GM23338 (cell line): ENCODE results near the gene FRMD3. TPM values are rescaled to one million over a fixed set of nuclear protein-coding genes. Genes with fewer than 3 reads are reported as not detected.

Experiments
- ATAC-seq: fragments of 200-7000 bp; cut with Tn5 transposase; 3 replicates; pipeline ENCODE4 v1.9.1; 2020
- DNase-seq: peaks from one replicate; pipeline ENCODE4 v3.0.0-alpha.2; 2015; ENCODE audit warnings: low spot score
- H2AFZ ChIP-seq: fragments of 200-600 bp; sonication (generic); 2 replicates; pipeline ENCODE4 v1.8.0; 2016; ENCODE audit warnings: antibody characterized with exemption, mild to moderate bottlenecking, moderate library complexity
- H3F3A ChIP-seq: fragments of 200-600 bp; sonication (generic); replicated peaks from 2 replicates; pipeline ENCODE4 v1.8.0; 2017; ENCODE audit warnings: antibody characterized with exemption, mixed run types, low read depth
- H3K27ac ChIP-seq: fragments of 200-600 bp; sonication (generic); 2 replicates; pipeline ENCODE4 v1.6.1; 2016; ENCODE audit warnings: low read depth
- H3K27me3 ChIP-seq: fragments of 200-600 bp; sonication (generic); 2 replicates; pipeline ENCODE4 v1.8.0; 2016; ENCODE audit warnings: mild to moderate bottlenecking, mixed run types, moderate library complexity; ENCODE audit not compliant: insufficient read depth
- H3K36me3 ChIP-seq: fragments of 200-600 bp; sonication (generic); 2 replicates; pipeline ENCODE4 v1.8.0; 2016; ENCODE audit warnings: mild to moderate bottlenecking; ENCODE audit not compliant: insufficient read depth
- H3K4me1 ChIP-seq: fragments of 200-600 bp; sonication (generic); 2 replicates; pipeline ENCODE4 v1.8.0; 2016; ENCODE audit warnings: mild to moderate bottlenecking, moderate library complexity; ENCODE audit not compliant: insufficient read depth
- H3K4me2 ChIP-seq: fragments of 200-600 bp; sonication (generic); 2 replicates; pipeline ENCODE4 v1.7.1; 2017; ENCODE audit warnings: mixed run types
- H3K4me3 ChIP-seq: fragments of 200-600 bp; sonication (generic); 2 replicates; pipeline ENCODE4 v1.6.1; 2016; ENCODE audit warnings: mixed run types
- H3K79me2 ChIP-seq: fragments of 200-600 bp; sonication (generic); replicated peaks from 2 replicates; pipeline ENCODE4 v1.8.0; 2017; ENCODE audit warnings: mild to moderate bottlenecking; ENCODE audit not compliant: insufficient read depth
- H3K9me2 ChIP-seq: fragments of 200-600 bp; sonication (generic); 2 replicates; pipeline ENCODE4 v1.8.0; 2017; ENCODE audit not compliant: insufficient read depth
- H4K20me1 ChIP-seq: fragments of 200-600 bp; sonication (generic); replicated peaks from 2 replicates; pipeline ENCODE4 v1.8.0; 2017; ENCODE audit warnings: mild to moderate bottlenecking; ENCODE audit not compliant: insufficient read depth
- H3K27ac Mint-ChIP-seq: 2 replicates; pipeline ENCODE4 v1.8.0; 2020; ENCODE audit warnings: inconsistent platforms, mild to moderate bottlenecking, moderate library complexity, mixed read lengths
- H3K27me3 Mint-ChIP-seq: 3 replicates; pipeline ENCODE4 v1.8.0; 2022; ENCODE audit warnings: low read depth, mild to moderate bottlenecking, moderate library complexity, mixed read lengths, inconsistent platforms; ENCODE audit not compliant: insufficient read depth, poor library complexity
- H3K36me3 Mint-ChIP-seq: 3 replicates; pipeline ENCODE4 v1.8.0; 2021; ENCODE audit warnings: low read depth, mild to moderate bottlenecking, inconsistent platforms, moderate library complexity, mixed read lengths
- H3K4me1 Mint-ChIP-seq: 3 replicates; pipeline ENCODE4 v1.8.0; 2020; ENCODE audit warnings: mild to moderate bottlenecking, inconsistent platforms, mixed read lengths
- H3K4me3 Mint-ChIP-seq: 3 replicates; pipeline ENCODE4 v1.8.0; 2021; ENCODE audit warnings: moderate library complexity, mild to moderate bottlenecking, inconsistent platforms, mixed read lengths
- H3K9me3 Mint-ChIP-seq: 3 replicates; pipeline ENCODE4 v1.8.0; 2020; ENCODE audit warnings: moderate library complexity, mild to moderate bottlenecking, inconsistent platforms, mixed read lengths
- CTCF ChIP-seq, 2 experiments: fragments of 200-600 bp in 1 of 2; sonication (generic) in 1 of 2; conservative IDR thresholded peaks; 2 replicates each; pipeline versions ENCODE4 v1.5.1 to v1.6.1; 2016 to 2017; ENCODE audit warnings: antibody characterized with exemption in 2 of 2, low read depth in 2 of 2, mild to moderate bottlenecking in 2 of 2, moderate library complexity in 1 of 2
- JUNB ChIP-seq: IDR thresholded peaks from one replicate; pipeline ENCODE4 v1.6.1; 2016; ENCODE audit warnings: antibody characterized with exemption; ENCODE audit not compliant: unreplicated experiment
- POLR2AphosphoS5 ChIP-seq: IDR thresholded peaks from 2 replicates; pipeline ENCODE4 v1.6.1; 2016; ENCODE audit warnings: antibody characterized with exemption, low read depth
- STAT1 ChIP-seq: IDR thresholded peaks from one replicate; pipeline ENCODE4 v1.6.1; 2016; ENCODE audit warnings: antibody characterized with exemption; ENCODE audit not compliant: unreplicated experiment
- ZNF114 ChIP-seq: fragments of 250-450 bp; sonication (Bioruptor Pico); IDR thresholded peaks from 2 replicates; pipeline ENCODE4 v1.5.0; 2020; ENCODE audit warnings: mild to moderate bottlenecking, moderate library complexity
- polyA plus RNA-seq: library from polyadenylated mRNA; unstranded; fragments of >200 nt; fragmentation: Nextera tagmentation; extraction: Ambion mirVana; gene quantifications from 2 replicates; pipeline ENCODE4 v1.2.1, GENCODE V29; 2016
- small RNA-seq: library from RNA; depleted of rRNA; stranded (forward); fragments of <200 nt; gene quantifications from one replicate; pipeline ENCODE3, GENCODE V24; 2014; ENCODE audit warnings: low replicate concordance
- total RNA-seq: library from RNA; depleted of rRNA; stranded (reverse); fragments of >200 nt; shearing (Covaris generic); gene quantifications from 2 replicates; pipeline ENCODE4 v1.2.3, GENCODE V29; 2014; rRNA removed

FRMD3 gene
- total and polyA plus RNA-seq, 2 experiments from 2014 or later, result 0.47 to 1.2 TPM

DNA sequence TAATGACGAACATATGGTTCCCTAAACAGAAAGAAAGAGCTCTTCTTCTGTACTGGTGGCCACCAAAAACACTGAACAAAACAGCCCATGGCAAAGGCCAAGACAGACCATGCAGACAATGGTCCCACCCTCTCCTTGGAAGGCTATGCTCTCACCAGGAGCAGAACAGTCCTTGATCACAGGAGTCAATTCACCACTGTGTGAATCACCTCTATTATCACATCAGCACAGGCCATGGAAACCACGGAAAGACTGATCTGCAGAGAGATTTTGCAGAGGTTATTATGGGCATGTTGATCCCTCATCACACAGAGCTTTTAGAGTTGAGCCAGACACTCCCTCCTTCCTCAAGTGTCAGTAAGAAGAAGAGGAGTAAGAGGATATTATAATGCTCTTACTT lies 341.3 kb downstream of the FRMD3 start:
- H3K27me3 Mint-ChIP-seq, result peaks cover 9% of the 10 kb centered on the region
- H3K9me3 Mint-ChIP-seq, result no peaks in the 10 kb centered on the region
- H3K27me3 ChIP-seq, result no peaks in the 10 kb centered on the region
- H2AFZ ChIP-seq, result no peak overlapping the region
- no peak for DNase-seq
- H3K9me2 ChIP-seq, result no peaks in the 10 kb centered on the region
- H3K4me3 ChIP-seq, result no peak overlapping the region
- no peak overlapping the region for H3K4me3 Mint-ChIP-seq
- no peak for ATAC-seq
- no peaks in the 10 kb centered on the region for H3K36me3 ChIP-seq
- H3K4me1 ChIP-seq, result 0 out of 2 replicates have a peak, but pooled peaks cover 9% of the 10 kb centered on the region
- no peaks in the 10 kb centered on the region for H3F3A ChIP-seq
- no peak overlapping the region for H3K4me2 ChIP-seq
- 0 out of 2 replicates have a peak, but pooled peaks cover 2% of the 10 kb centered on the region for H4K20me1 ChIP-seq
- H3K36me3 Mint-ChIP-seq, result no peaks in the 10 kb centered on the region
- TF ChIP-seq POLR2AphosphoS5 (no peak), ZNF114 (no peak), JUNB (no peak), CTCF (conservative IDR thresholded peaks at IDR 0.05; ENCODE audit: low read depth in 2 of 2) (no peak), STAT1 (no peak)
- no peaks in the 10 kb centered on the region for H3K79me2 ChIP-seq
- no peak overlapping the region for H3K27ac ChIP-seq
- no peak overlapping the region for H3K27ac Mint-ChIP-seq
- peaks cover 23% of the 10 kb centered on the region for H3K4me1 Mint-ChIP-seq

Small RNA genes lying within 50 kb of the gene (small RNA-seq; reads per million reads assigned to genes)
- gene AL137847.3 (not detected), gene RN7SKP242 (not detected), gene RNU4-29P (not detected)

Other genes starting within 250 kb of the FRMD3 start
- 0.21 TPM in 1 of 2 replicates, not detected in the other for gene IDNK, start 84.7 kb upstream of the FRMD3 start, total RNA-seq
- gene IDNK, start 84.7 kb upstream of the FRMD3 start, polyA plus RNA-seq, result 0.94 and 1.7 TPM in 2 replicates
- 155 and 168 TPM in 2 replicates for gene UBQLN1, start 169.6 kb upstream of the FRMD3 start, total RNA-seq
- gene UBQLN1, start 169.6 kb upstream of the FRMD3 start, polyA plus RNA-seq, result 78.2 and 90.5 TPM in 2 replicates